B cell (primary cell): Measurements from ENCODE around the gene DNAJC7. TPM values are rescaled to one million over a fixed set of nuclear protein-coding genes. Genes with fewer than 3 reads are reported as not detected.
A peak's percentile ranks its signal among the peaks of the same experiment; 100 is the strongest.

Experiments used
- ATAC-seq: fragments of 200-7000 bp; cut with Tn5 transposase; one replicate; pipeline ENCODE4 v1.10.0; 2021; ENCODE audit warnings: low read depth, mild to moderate bottlenecking, moderate number of reproducible peaks, moderate library complexity
- CTCF ChIA-PET: fragments of 350-600 bp; sonication (Branson Sonifier 250); formaldehyde crosslinking; loops from one replicate; lab custom pipeline; 2021; ENCODE audit warnings: antibody characterized with exemption, inconsistent platforms; lab: Charles Lee
- POLR2A ChIA-PET: fragments of 350-600 bp; sonication (Branson Sonifier 250); formaldehyde crosslinking; loops from one replicate; lab custom pipeline; 2021; ENCODE audit warnings: antibody characterized with exemption; lab: Charles Lee
- DNase-seq: peaks from one replicate; pipeline ENCODE4 v3.0.0; 2013
- H2AFZ ChIP-seq: 2 replicates; pipeline ENCODE4 v1.6.1; 2012; ENCODE audit warnings: mild to moderate bottlenecking, low read depth, low read length; ENCODE audit not compliant: insufficient read depth, poor library complexity, severe bottlenecking
- H3K27ac ChIP-seq, 2 donors: 1 replicate in 1 of 2; 2 replicates in 1 of 2; pipeline ENCODE4 v1.5.1; 2012 to 2013; ENCODE audit warnings: low read length in 2 of 2, mild to moderate bottlenecking in 2 of 2, moderate library complexity in 1 of 2
- H3K27me3 ChIP-seq, 4 experiments: fragments of 200-600 bp in 1 of 4; sonication (generic) in 1 of 4; replicated peaks in 1 of 4; 1 replicate in 2 of 4; 2 replicates in 2 of 4; pipeline versions ENCODE4 v1.6.1 to v1.7.0; 2013 to 2016; ENCODE audit warnings: low read length in 3 of 4, mild to moderate bottlenecking in 2 of 4, mixed read lengths in 1 of 4, moderate library complexity in 1 of 4; ENCODE audit not compliant: insufficient read depth in 4 of 4, control insufficient read depth in 3 of 4; ENCODE audit errors: control extremely low read depth in 1 of 4
- H3K36me3 ChIP-seq, 2 experiments: replicated peaks in 1 of 2; 1 replicate in 1 of 2; 2 replicates in 1 of 2; pipeline versions ENCODE4 v1.6.1 to v1.7.1; 2013; ENCODE audit warnings: low read length in 1 of 2; ENCODE audit not compliant: insufficient read depth in 2 of 2, control insufficient read depth in 1 of 2; ENCODE audit errors: control extremely low read depth in 1 of 2, extremely low read depth in 1 of 2
- H3K4me1 ChIP-seq, 2 donors: fragments of 200-600 bp in 1 of 2; sonication (generic) in 1 of 2; 1 replicate in 1 of 2; 2 replicates in 1 of 2; pipeline versions ENCODE4 v1.5.1 to v1.6.1; 2013 to 2017; ENCODE audit warnings: low read length in 2 of 2; ENCODE audit not compliant: control insufficient read depth in 2 of 2, insufficient read depth in 2 of 2
- H3K4me2 ChIP-seq: replicated peaks from 2 replicates; pipeline ENCODE3; 2012; ENCODE audit warnings: mild to moderate bottlenecking, low read depth, low read length; ENCODE audit not compliant: poor library complexity, severe bottlenecking
- H3K4me3 ChIP-seq, 5 experiments: fragments of 200-600 bp in 1 of 5; sonication (generic) in 1 of 5; 1 replicate in 3 of 5; 2 replicates in 2 of 5; pipeline versions ENCODE4 v1.5.1 to v1.7.0; 2011 to 2016; ENCODE audit warnings: low read length in 4 of 5, mild to moderate bottlenecking in 4 of 5, low read depth in 2 of 5, control low read depth in 1 of 5, moderate library complexity in 1 of 5; ENCODE audit not compliant: insufficient read depth in 1 of 5; ENCODE audit errors: control extremely low read depth in 1 of 5, extremely low read depth in 1 of 5
- H3K79me2 ChIP-seq: fragments of 200-600 bp; sonication (generic); one replicate; pipeline ENCODE4 v1.6.0; 2016; ENCODE audit warnings: low read length; ENCODE audit not compliant: control insufficient read depth, insufficient read depth
- H3K9ac ChIP-seq: fragments of 200-600 bp; sonication (generic); 2 replicates; pipeline ENCODE4 v1.6.1; 2017; ENCODE audit warnings: mild to moderate bottlenecking, low read length, moderate library complexity
- H3K9me3 ChIP-seq, 3 donors: one replicate each; pipeline versions ENCODE4 v1.6.1 to v1.7.1; 2013; ENCODE audit warnings: low read length in 2 of 3; ENCODE audit not compliant: control insufficient read depth in 2 of 3, insufficient read depth in 1 of 3; ENCODE audit errors: control extremely low read depth in 1 of 3
- H4K20me1 ChIP-seq: 2 replicates; pipeline ENCODE4 v1.6.0; 2012; ENCODE audit warnings: mild to moderate bottlenecking, low read length; ENCODE audit not compliant: insufficient read depth, control insufficient read depth, poor library complexity, severe bottlenecking
- H3K27ac Mint-ChIP-seq: one replicate; pipeline ENCODE4 v1.8.0; 2021; ENCODE audit warnings: mixed read lengths
- H3K27me3 Mint-ChIP-seq: one replicate; pipeline ENCODE4 v1.8.0; 2021; ENCODE audit warnings: mixed read lengths
- H3K4me1 Mint-ChIP-seq: one replicate; pipeline ENCODE4 v1.8.0; 2021; ENCODE audit warnings: mixed read lengths
- H3K4me3 Mint-ChIP-seq: one replicate; pipeline ENCODE4 v1.8.0; 2021; ENCODE audit warnings: mixed read lengths
- H3K9me3 Mint-ChIP-seq: one replicate; pipeline ENCODE4 v1.8.0; 2022; ENCODE audit warnings: mixed read lengths; ENCODE audit not compliant: insufficient read depth
- CTCF ChIP-seq: fragments of 200-600 bp; IDR thresholded peaks from one replicate; pipeline ENCODE4 v1.8.0; 2022; ENCODE audit warnings: antibody characterized with exemption, mild to moderate bottlenecking
- EZH2 ChIP-seq: IDR thresholded peaks from 2 replicates; pipeline ENCODE4 v1.6.1; 2012; ENCODE audit warnings: borderline replicate concordance, low read depth, mild to moderate bottlenecking, moderate library complexity, low read length; ENCODE audit not compliant: insufficient read depth, poor library complexity, severe bottlenecking
- WGBS: methylation state at CpG from one replicate; pipeline ENCODE4 v1.1.5; 2013; ENCODE audit warnings: missing lambda C conversion rate; ENCODE audit not compliant: insufficient coverage; 5-methylcytosine and 5-hydroxymethylcytosine counted together
- intact Hi-C: fragments of 100-400 bp; cut with micrococcal nuclease; formaldehyde crosslinking; loops from one replicate; pipeline ENCODE4 v1.10.0; 2022
- polyA plus RNA-seq: library from polyadenylated mRNA; depleted of rRNA; stranded (reverse); fragments of >200 nt; gene quantifications from 2 replicates; pipeline ENCODE4 v1.2.3, GENCODE V29; 2012
- total RNA-seq, 2 donors: library from RNA; stranded (reverse); fragments of 120-200 nt in 1 of 2; gene quantifications; 1 replicate in 1 of 2; 2 replicates in 1 of 2; pipeline versions ENCODE4 v1.2.3 to v1.2.4, GENCODE V29; 2013 to 2022

The DNAJC7 gene
- total and polyA plus RNA-seq, 2 donors (not counting 1 experiment from before 2014, with no cell fraction given): 22.0 to 152 TPM

- ATAC-seq: no peak
- H3K4me1 Mint-ChIP-seq: peaks cover 40% of the 10 kb centered on the region
These were observed 49.9 kb downstream of the DNAJC7 start for GRCh38 chr17:41967141-41967920.

More at GRCh38 chr17:41967141-41967920, 49.9 kb downstream of the DNAJC7 start:
- Histone ChIP-seq H3K9ac (peak overlapping the region; percentile 74), H3K27ac (peak overlapping the region; percentile 38 to 75), H2AFZ (peak overlapping the region; percentile 87), H3K9me3 (no peaks in the 10 kb centered on the region), H3K36me3 (peaks cover 7 to 15% of the 10 kb centered on the region in 2 experiments), H3K4me3 (peak overlapping the region; percentile 52 to 91 (median 82)), H4K20me1 (peaks cover 21% of the 10 kb centered on the region), H3K4me2 (peak overlapping the region; percentile 89), H3K27me3 (no peaks in the 10 kb centered on the region), H3K79me2 (peaks cover 38% of the 10 kb centered on the region), H3K4me1 (peaks cover 17 to 43% of the 10 kb centered on the region in 2 donors)
- intact Hi-C loops: loop anchor here (10.0 kb wide), 1 partner anchor 233 kb away; the partner anchor contains the start of gene HAP1
- Mint-ChIP-seq H3K27me3 (no peaks in the 10 kb centered on the region), H3K4me3 (peak overlapping the region; percentile 85), H3K9me3 (no peaks in the 10 kb centered on the region), H3K27ac (peak overlapping the region; percentile 83)
- WGBS: 27% methylated on average over 36 of the region's 39 CpGs
- DNase-seq: no peak
- CTCF ChIA-PET: interaction anchor here (0.5 to 11.6 kb wide), 8 partner anchors 23 to 214 kb away, joined by 3 to 115 read pairs (median 30); partner anchors contain the start of genes DHX58, DNAJC7, HSPB9 and KAT2A
- POLR2A ChIA-PET: interaction anchor here (0.8 to 2.8 kb wide), 9 partner anchors 8 to 319 kb away, joined by 3 to 32 read pairs (median 5); partner anchors contain the start of genes DHX58, DNAJC7, GHDC and KAT2A
- no peak for TF ChIP-seq EZH2
- TF ChIP-seq CTCF: no peak
